ENCODE measurements around the gene ZFYVE28.

ZFYVE28 gene

GRCh38 chr4:2259036-2259540, 159.4 kb downstream of the ZFYVE28 start:
- no peak overlapping the region for H3K4me3 ChIP-seq (ENCODE audit: low read length)
- no peaks in the 10 kb centered on the region for H4K20me1 ChIP-seq (ENCODE audit: control insufficient read depth, insufficient read depth, low read depth, low read length)
- H3K27ac ChIP-seq (ENCODE audit: low read depth, low read length), result no peak overlapping the region

DNA sequence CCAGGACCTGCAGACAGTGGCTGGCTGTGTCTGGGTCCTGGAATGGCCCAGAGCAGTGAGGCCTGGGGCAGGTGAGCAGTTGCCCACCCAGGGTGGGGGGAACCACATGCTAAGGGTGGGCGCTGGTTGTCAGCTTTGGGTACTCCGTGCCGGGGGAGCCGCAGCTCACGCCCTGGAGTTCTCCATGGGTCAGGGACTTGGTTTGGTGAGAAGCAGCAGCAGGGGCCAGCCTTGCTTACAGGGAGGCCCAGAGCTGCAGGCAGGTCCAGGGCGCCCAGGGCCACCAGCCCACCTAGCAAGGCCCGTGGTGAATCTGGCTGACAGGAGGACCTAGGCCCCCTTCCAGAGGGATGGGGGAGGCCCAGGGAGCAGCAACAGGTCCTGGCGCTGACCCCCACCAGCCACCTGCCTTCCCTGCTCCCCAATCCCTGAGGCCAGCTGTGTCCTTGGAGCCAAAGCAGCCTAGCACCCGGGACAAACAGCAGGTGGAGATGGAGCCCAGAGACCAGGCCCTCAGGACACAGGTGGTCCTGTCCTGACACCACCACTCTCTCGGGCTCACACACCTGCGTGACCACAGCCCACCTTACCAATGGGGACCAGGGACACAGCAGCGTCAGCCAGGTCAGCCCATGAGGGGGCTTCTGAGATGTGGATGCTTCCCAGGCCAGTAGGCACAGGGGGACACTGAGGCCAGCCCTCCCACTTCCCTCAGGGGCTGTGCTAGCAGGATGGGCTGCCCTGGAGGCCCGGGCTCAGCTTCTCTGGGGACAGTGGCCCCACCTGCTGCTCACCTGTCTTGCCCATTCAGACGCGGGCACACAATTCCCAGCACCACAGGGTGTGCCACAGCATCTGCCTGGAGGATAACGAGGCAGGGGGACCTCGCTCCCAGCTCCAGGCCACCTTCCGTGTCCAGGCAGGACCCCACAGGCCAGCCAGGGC, 160.1 kb downstream of the ZFYVE28 start:
- Histone ChIP-seq H3K27ac (ENCODE audit: low read depth, low read length) (no peak overlapping the region), H3K9me2 (replicated peaks; ENCODE audit: control insufficient read depth, low read length) (no peaks in the 10 kb centered on the region), H3K79me2 (ENCODE audit: control insufficient read depth, low read length) (no peaks in the 10 kb centered on the region), H3K4me2 (ENCODE audit: low read length) (no peak overlapping the region), H3K4me3 (ENCODE audit: low read length) (no peak overlapping the region), H3F3A (ENCODE audit: control insufficient read depth, insufficient read depth) (no peaks in the 10 kb centered on the region), H3K27me3 (ENCODE audit: control insufficient read depth, low read length) (no peaks in the 10 kb centered on the region), H3K9me3 (ENCODE audit: control insufficient read depth, insufficient read depth, low read length) (no peaks in the 10 kb centered on the region), H3K36me3 (ENCODE audit: control insufficient read depth, low read length) (no peaks in the 10 kb centered on the region), H4K20me1 (ENCODE audit: control insufficient read depth, insufficient read depth, low read depth, low read length) (no peaks in the 10 kb centered on the region), H3K4me1 (ENCODE audit: control insufficient read depth, low read length) (peaks cover 13% of the 10 kb centered on the region)
- TF ChIP-seq EZH2phosphoT487 (IDR thresholded peaks at IDR 0.05; ENCODE audit: borderline replicate concordance, low read length), result no peak
- TF ChIP-seq CTCF (IDR thresholded peaks at IDR 0.05; ENCODE audit: low read depth, low read length, poor library complexity, severe bottlenecking), result no peak

More at GRCh38 chr4:2259036-2259540, 159.4 kb downstream of the ZFYVE28 start:
- H3K9me2 ChIP-seq (replicated peaks; ENCODE audit: control insufficient read depth, low read length), result no peaks in the 10 kb centered on the region
- H3K4me1 ChIP-seq (ENCODE audit: control insufficient read depth, low read length), result peaks cover 20% of the 10 kb centered on the region
- H3K27me3 ChIP-seq (ENCODE audit: control insufficient read depth, low read length), result no peaks in the 10 kb centered on the region
- no peaks in the 10 kb centered on the region for H3F3A ChIP-seq (ENCODE audit: control insufficient read depth, insufficient read depth)
- no peaks in the 10 kb centered on the region for H3K36me3 ChIP-seq (ENCODE audit: control insufficient read depth, low read length)
- no peak overlapping the region for H3K4me2 ChIP-seq (ENCODE audit: low read length)
- H3K9me3 ChIP-seq (ENCODE audit: control insufficient read depth, insufficient read depth, low read length), result no peaks in the 10 kb centered on the region
- TF ChIP-seq EZH2phosphoT487 (IDR thresholded peaks at IDR 0.05; ENCODE audit: borderline replicate concordance, low read length) (no peak), CTCF (IDR thresholded peaks at IDR 0.05; ENCODE audit: low read depth, low read length, poor library complexity, severe bottlenecking) (no peak)
- no peaks in the 10 kb centered on the region for H3K79me2 ChIP-seq (ENCODE audit: control insufficient read depth, low read length)

- Histone ChIP-seq H3K9me3 (ENCODE audit: control insufficient read depth, insufficient read depth, low read length) (no peaks in the 10 kb centered on the region), H3K36me3 (ENCODE audit: control insufficient read depth, low read length) (no peaks in the 10 kb centered on the region), H3F3A (ENCODE audit: control insufficient read depth, insufficient read depth) (no peaks in the 10 kb centered on the region), H3K4me2 (ENCODE audit: low read length) (no peak overlapping the region), H4K20me1 (ENCODE audit: control insufficient read depth, insufficient read depth, low read depth, low read length) (no peaks in the 10 kb centered on the region), H3K4me1 (ENCODE audit: control insufficient read depth, low read length) (peaks cover 7% of the 10 kb centered on the region), H3K27me3 (ENCODE audit: control insufficient read depth, low read length) (no peaks in the 10 kb centered on the region), H3K79me2 (ENCODE audit: control insufficient read depth, low read length) (no peaks in the 10 kb centered on the region), H3K4me3 (ENCODE audit: low read length) (no peak overlapping the region), H3K9me2 (replicated peaks; ENCODE audit: control insufficient read depth, low read length) (no peaks in the 10 kb centered on the region), H3K27ac (ENCODE audit: low read depth, low read length) (no peak overlapping the region)
- TF ChIP-seq EZH2phosphoT487 (IDR thresholded peaks at IDR 0.05; ENCODE audit: borderline replicate concordance, low read length), result no peak
- TF ChIP-seq CTCF (IDR thresholded peaks at IDR 0.05; ENCODE audit: low read depth, low read length, poor library complexity, severe bottlenecking), result no peak
Measured at GRCh38 chr4:2257361-2258081, 160.9 kb downstream of the ZFYVE28 start.
